ENCODE measurements around the gene NANS. TPM values are rescaled to one million over a fixed set of nuclear protein-coding genes. Genes with fewer than 3 reads are reported as not detected.
"Not testable (repeated sequence)": the region's sequence is repeated elsewhere in the genome, so short reads cannot be mapped to it uniquely, and the experiment has no call there.

The NANS gene
- total RNA-seq, 1 donor from 2014 or later = 39.5 TPM

GRCh38 chr9:98127226-98127625 lies 70.7 kb downstream of the NANS start:
- no peak for DNase-seq (ENCODE audit: low spot score in 2 of 2, unreplicated experiment in 2 of 2)
- no peaks in the 10 kb centered on the region for H3K4me1 Mint-ChIP-seq
- TF ChIP-seq CTCF (IDR thresholded peaks at IDR 0.05; ENCODE audit: unreplicated experiment) = no peak
- no peak overlapping the region for H3K4me3 Mint-ChIP-seq
- H3K27ac Mint-ChIP-seq = no peak overlapping the region
- no peaks in the 10 kb centered on the region for H3K27me3 Mint-ChIP-seq (ENCODE audit: low read depth)
- H3K36me3 Mint-ChIP-seq = peaks cover 6% of the 10 kb centered on the region
- no peaks in the 10 kb centered on the region for H3K9me3 Mint-ChIP-seq

- no peak for DNase-seq (ENCODE audit: low spot score in 2 of 2, unreplicated experiment in 2 of 2)
- Mint-ChIP-seq H3K27me3 (ENCODE audit: low read depth) (no peaks in the 10 kb centered on the region), H3K4me1 (no peaks in the 10 kb centered on the region), H3K4me3 (no peak overlapping the region), H3K27ac (no peak overlapping the region), H3K9me3 (no peaks in the 10 kb centered on the region), H3K36me3 (peaks cover 6% of the 10 kb centered on the region)
- TF ChIP-seq CTCF (IDR thresholded peaks at IDR 0.05; ENCODE audit: unreplicated experiment) = no peak
Observed at GRCh38 chr9:98128316-98128715, 71.8 kb downstream of the NANS start.

GRCh38 chr9:98129451-98129881 lies 72.9 kb downstream of the NANS start:
- no peak overlapping the region for H3K27ac Mint-ChIP-seq
- H3K36me3 Mint-ChIP-seq = peaks cover 6% of the 10 kb centered on the region
- no peak overlapping the region for H3K4me3 Mint-ChIP-seq

GRCh38 chr9:98130060-98130459 lies 73.5 kb downstream of the NANS start:
- H3K36me3 Mint-ChIP-seq; H3K4me3 Mint-ChIP-seq; H3K27ac Mint-ChIP-seq; H3K4me1 Mint-ChIP-seq; H3K9me3 Mint-ChIP-seq; H3K27me3 Mint-ChIP-seq (ENCODE audit: low read depth); DNase-seq (ENCODE audit: low spot score in 2 of 2, unreplicated experiment in 2 of 2): not testable (repeated sequence)

More at GRCh38 chr9:98129451-98129881, 72.9 kb downstream of the NANS start:
- Mint-ChIP-seq H3K27me3 (ENCODE audit: low read depth) (no peaks in the 10 kb centered on the region), H3K9me3 (no peaks in the 10 kb centered on the region), H3K4me1 (no peaks in the 10 kb centered on the region)
- no peak for TF ChIP-seq CTCF (IDR thresholded peaks at IDR 0.05; ENCODE audit: unreplicated experiment)
- DNase-seq (ENCODE audit: low spot score in 2 of 2, unreplicated experiment in 2 of 2) = no peak

GRCh38 chr9:98130576-98131228 lies 74.2 kb downstream of the NANS start:
- peaks cover 4% of the 10 kb centered on the region for H3K36me3 Mint-ChIP-seq
- no peak for TF ChIP-seq CTCF (IDR thresholded peaks at IDR 0.05; ENCODE audit: unreplicated experiment)

GRCh38 chr9:98132158-98132557 lies 75.6 kb downstream of the NANS start:
- DNase-seq (ENCODE audit: low spot score in 2 of 2, unreplicated experiment in 2 of 2) = no peak
- TF ChIP-seq CTCF (IDR thresholded peaks at IDR 0.05; ENCODE audit: unreplicated experiment) = no peak
- H3K4me3 Mint-ChIP-seq = no peak overlapping the region
- no peaks in the 10 kb centered on the region for H3K27me3 Mint-ChIP-seq (ENCODE audit: low read depth)
- no peaks in the 10 kb centered on the region for H3K9me3 Mint-ChIP-seq
- no peaks in the 10 kb centered on the region for H3K36me3 Mint-ChIP-seq
- H3K27ac Mint-ChIP-seq = no peak overlapping the region
- no peaks in the 10 kb centered on the region for H3K4me1 Mint-ChIP-seq

More at GRCh38 chr9:98130576-98131228, 74.2 kb downstream of the NANS start:
- H3K27ac Mint-ChIP-seq = no peak overlapping the region
- DNase-seq (ENCODE audit: low spot score in 2 of 2, unreplicated experiment in 2 of 2) = no peak
- H3K9me3 Mint-ChIP-seq = no peaks in the 10 kb centered on the region
- H3K4me1 Mint-ChIP-seq = no peaks in the 10 kb centered on the region
- H3K27me3 Mint-ChIP-seq (ENCODE audit: low read depth) = no peaks in the 10 kb centered on the region
- H3K4me3 Mint-ChIP-seq = no peak overlapping the region

Other genes with a start within 250 kb of the NANS start
- gene FOXE1, start 203.5 kb upstream of the NANS start, total RNA-seq = not detected in 3 replicates
- 11.6 to 12.7 TPM (median 12.0 TPM) in 3 replicates for gene TRMO, start 134.2 kb upstream of the NANS start, total RNA-seq
- gene HEMGN, start 118.6 kb upstream of the NANS start, total RNA-seq = not detected in 3 replicates
- gene ANP32B, start 73.4 kb upstream of the NANS start, total RNA-seq = 137 to 143 TPM (median 139 TPM) in 3 replicates
- 10.1 to 12.2 TPM (median 11.5 TPM) in 3 replicates for gene TRIM14, start 62.5 kb downstream of the NANS start, total RNA-seq
- gene CORO2A, start 135.9 kb downstream of the NANS start, total RNA-seq = 5.9 to 6.3 TPM (median 5.9 TPM) in 3 replicates
- gene TBC1D2, start 198.9 kb downstream of the NANS start, total RNA-seq = 7.0 to 7.4 TPM (median 7.3 TPM) in 3 replicates

Data from mesothelial cell of epicardium (in vitro differentiated cells).